HUES48 (cell line): ENCODE data around the gene DGUOK.

Experiments
- H3K27ac ChIP-seq: one replicate; pipeline ENCODE4 v1.7.0; 2013; ENCODE audit warnings: low read depth, low read length, inconsistent platforms
- H3K27me3 ChIP-seq: 2 replicates; pipeline ENCODE4 v1.6.1; 2013; ENCODE audit warnings: mild to moderate bottlenecking, low read length; ENCODE audit not compliant: control insufficient read depth, insufficient read depth
- H3K36me3 ChIP-seq: 2 replicates; pipeline ENCODE4 v1.6.1; 2013; ENCODE audit warnings: low read length; ENCODE audit not compliant: control insufficient read depth, insufficient read depth
- H3K4me1 ChIP-seq: 2 replicates; pipeline ENCODE4 v1.6.1; 2013; ENCODE audit warnings: mild to moderate bottlenecking, low read length; ENCODE audit not compliant: control insufficient read depth, insufficient read depth
- H3K4me3 ChIP-seq: 2 replicates; pipeline ENCODE4 v1.5.1; 2013; ENCODE audit warnings: mild to moderate bottlenecking, low read depth, low read length
- H3K9ac ChIP-seq: 2 replicates; pipeline ENCODE4 v1.6.1; 2013; ENCODE audit warnings: mild to moderate bottlenecking, low read depth, low read length, moderate library complexity
- H3K9me3 ChIP-seq: 2 replicates; pipeline ENCODE4 v1.6.1; 2013; ENCODE audit warnings: low read length; ENCODE audit not compliant: control insufficient read depth, insufficient read depth

The DGUOK gene

DNA sequence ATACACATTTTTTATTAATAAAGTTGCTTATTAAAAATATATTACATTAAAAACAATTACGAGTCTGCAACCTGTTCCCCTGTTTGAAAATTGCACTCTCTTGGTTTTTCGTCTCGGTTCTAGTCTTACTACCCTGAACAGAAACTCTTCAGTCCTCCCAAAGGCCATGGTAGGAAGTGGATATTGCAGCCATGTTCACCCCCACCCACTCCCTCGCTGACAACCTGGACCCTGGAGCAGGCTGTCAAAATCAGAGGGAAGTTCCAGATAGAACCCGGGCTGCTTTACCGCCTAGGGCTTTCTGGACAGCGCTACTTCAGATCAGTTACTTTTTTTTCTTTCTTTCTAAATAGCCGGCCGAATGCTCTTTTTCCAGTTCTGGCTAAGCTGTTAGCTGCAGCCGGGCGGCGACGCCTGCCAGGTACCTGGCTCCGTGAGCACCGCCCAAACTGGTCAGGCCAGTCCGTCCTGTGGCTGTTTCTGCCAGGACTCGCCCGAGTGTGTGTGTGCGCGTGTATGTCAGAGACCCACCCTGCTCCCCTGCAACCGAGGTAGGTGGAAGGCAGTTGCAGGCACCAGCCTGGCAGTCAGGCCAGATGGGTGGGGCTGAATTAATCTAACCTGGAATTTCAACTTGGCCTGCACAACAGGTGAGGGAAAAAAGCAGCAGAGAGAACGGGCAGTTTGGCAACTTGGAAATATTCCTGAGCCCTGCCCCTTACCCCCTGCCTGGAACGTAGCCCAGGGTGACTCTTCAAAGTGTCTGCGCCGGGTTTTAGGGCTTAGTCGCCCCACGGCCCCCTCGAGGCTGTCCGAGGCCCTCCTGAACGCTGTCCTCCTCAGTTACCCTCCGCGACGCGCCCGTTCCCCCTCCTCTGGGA is 56.9 kb downstream of the DGUOK start:
- Histone ChIP-seq H3K9me3 (no peaks in the 10 kb centered on the region), H3K4me1 (peaks cover 55% of the 10 kb centered on the region), H3K27me3 (peaks cover 58% of the 10 kb centered on the region), H3K36me3 (peaks cover 13% of the 10 kb centered on the region), H3K9ac (peak overlapping the region; percentile 69), H3K4me3 (peak overlapping the region; percentile 64), H3K27ac (peak overlapping the region; percentile 56)

DNA sequence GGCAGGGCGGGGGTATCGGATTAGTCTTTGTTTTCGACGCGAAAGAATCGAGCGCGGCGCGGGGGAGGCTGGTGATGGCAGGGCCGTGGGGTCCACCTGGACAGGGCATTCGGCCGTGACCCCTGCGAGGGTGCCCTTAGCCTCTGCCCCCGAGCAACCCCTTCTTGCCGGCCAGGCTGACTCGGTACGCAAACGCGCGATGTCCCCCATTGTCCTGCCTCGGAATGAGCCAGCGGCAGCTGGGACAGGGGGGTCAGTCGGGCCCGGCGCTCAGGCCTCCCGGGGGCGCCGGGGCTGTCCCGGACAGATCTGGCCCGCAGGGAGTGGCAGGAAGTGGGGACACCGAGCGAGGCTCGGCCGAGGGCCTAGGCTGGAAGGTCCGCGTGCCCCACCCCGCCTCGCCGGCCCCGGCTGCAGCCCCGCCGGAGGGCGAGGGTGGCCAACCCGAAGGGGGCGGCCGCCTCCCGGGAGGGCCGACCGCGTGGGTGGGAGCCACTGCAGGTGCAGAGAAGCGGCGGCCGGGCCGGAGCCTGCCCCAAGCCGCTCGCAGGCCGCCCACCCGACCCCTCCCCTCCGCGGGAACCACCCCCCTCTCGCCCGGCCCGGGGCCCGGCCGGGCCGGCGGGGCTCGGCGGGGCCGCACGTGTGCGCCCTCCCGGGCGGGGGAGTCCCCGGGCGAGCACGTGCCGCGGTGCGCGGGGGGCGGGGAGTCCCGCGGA is 57.7 kb downstream of the DGUOK start, which contains the start of gene TET3:
Gene TET3, plus strand, starts transcription at position 708 of the 719 bp plus-strand sequence. CDS start 1,494 bp downstream, outside the sequence.
- no peaks in the 10 kb centered on the region for H3K9me3 ChIP-seq
- H3K36me3 ChIP-seq: peaks cover 13% of the 10 kb centered on the region
- peaks cover 51% of the 10 kb centered on the region for H3K27me3 ChIP-seq
- H3K4me3 ChIP-seq: peak within 1 kb of the TSS; percentile 64
- peak within 1 kb of the TSS; percentile 69 for H3K9ac ChIP-seq
- H3K27ac ChIP-seq: peak within 1 kb of the TSS; percentile 61
- H3K4me1 ChIP-seq: peaks cover 57% of the 10 kb centered on the region

DNA sequence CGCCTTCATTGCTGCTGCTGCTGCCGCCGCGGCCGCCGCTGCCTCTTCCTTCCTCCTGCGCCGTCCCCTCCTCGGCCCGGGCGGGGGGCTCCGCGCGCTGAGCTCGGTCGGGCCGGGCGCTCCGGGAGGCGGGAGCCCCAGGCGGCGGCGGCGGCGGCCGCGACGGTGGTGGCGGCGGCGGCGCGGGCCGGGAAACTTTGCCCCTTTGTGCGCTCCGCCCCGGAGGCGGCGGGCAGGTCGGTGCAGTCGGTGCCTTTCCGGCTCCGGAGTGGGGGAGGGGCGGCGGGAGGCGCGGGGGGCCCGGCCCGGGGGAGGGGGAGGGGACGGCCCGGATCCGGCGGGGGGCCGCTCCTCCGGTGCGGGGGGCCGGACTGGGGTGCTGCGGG is 58.2 kb downstream of the DGUOK start:
- Histone ChIP-seq H3K36me3 (peaks cover 13% of the 10 kb centered on the region), H3K9me3 (no peaks in the 10 kb centered on the region), H3K27me3 (peaks cover 45% of the 10 kb centered on the region), H3K4me3 (peak overlapping the region; percentile 64; the same call in 1 of the 2 replicates), H3K27ac (peak overlapping the region; percentile 56), H3K4me1 (peaks cover 54% of the 10 kb centered on the region), H3K9ac (peak overlapping the region; percentile 39; the same call in 1 of the 2 replicates)

DNA sequence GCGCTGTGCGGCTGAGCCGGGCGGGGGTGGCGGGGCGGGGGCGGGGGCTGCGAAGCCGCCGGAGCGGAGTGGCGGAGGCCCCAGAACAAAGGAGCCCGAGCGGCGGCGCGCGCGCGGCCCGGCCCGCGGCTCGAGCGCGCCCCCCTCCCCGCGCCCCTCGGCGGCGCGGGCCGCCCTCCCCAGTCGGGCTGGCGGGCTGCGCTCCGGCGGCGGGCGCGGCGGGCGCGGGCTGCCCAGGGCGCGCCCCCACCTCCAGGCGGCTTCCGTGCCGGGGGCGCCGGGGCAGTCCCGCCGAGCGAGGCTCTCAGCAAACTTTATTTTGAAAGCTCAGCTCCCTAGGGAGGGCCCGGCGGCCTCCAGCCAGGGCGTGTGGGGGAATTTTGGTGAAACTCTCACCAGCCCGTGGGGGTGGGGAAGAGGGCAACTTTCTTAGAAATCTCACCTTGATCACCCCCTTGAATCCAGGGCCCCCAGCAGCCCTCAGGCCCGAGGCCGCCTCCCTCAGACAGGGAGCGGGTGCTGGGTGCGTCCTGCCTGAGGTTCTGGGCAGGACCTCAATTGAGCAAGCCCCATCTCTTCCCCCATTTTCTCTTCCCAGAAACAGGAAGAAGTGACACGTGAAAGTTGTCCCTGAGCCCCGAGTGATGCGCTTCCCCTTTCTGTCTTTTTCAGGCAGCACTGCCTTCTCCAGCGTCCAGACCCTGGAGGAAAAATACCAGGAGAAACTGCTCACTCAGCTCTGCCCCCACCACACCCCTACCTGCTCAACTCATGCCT is 58.8 kb downstream of the DGUOK start:
- peak overlapping the region; percentile 30 for H3K9ac ChIP-seq
- peaks cover 53% of the 10 kb centered on the region for H3K4me1 ChIP-seq
- peak overlapping the region; percentile 63 for H3K4me3 ChIP-seq
- peak overlapping the region; percentile 61 for H3K27ac ChIP-seq
- H3K36me3 ChIP-seq: peaks cover 16% of the 10 kb centered on the region
- no peaks in the 10 kb centered on the region for H3K9me3 ChIP-seq
- H3K27me3 ChIP-seq: peaks cover 39% of the 10 kb centered on the region

DNA sequence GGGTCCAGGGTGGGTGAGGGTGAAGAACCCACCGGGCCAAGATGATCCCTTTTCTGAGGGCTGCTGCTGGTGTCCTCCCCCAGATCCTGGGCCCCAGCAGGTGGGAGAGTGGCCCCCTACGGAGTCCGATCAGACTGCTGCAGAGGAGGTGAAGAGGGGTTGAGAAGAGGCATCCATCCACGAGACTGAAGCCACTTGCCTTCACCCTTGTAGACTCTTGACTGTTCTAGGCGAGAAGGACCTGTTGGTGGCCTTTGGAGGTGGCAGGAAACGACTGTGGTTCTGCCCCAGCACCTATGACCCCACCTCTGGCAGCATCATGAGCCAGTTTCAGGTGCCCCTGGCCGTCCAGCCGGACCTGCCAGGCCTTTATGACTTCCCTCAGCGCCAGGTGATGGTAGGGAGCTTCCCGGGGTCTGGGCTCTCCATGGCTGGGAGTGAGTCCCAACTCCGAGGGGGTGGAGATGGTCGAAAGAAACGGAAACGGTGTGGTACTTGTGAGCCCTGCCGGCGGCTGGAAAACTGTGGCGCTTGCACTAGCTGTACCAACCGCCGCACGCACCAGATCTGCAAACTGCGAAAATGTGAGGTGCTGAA is 59.5 kb downstream of the DGUOK start:
- Histone ChIP-seq H3K27ac (peak overlapping the region; percentile 61), H3K4me3 (peak overlapping the region; percentile 63), H3K9me3 (no peaks in the 10 kb centered on the region), H3K27me3 (peaks cover 33% of the 10 kb centered on the region), H3K9ac (no peak overlapping the region), H3K36me3 (peaks cover 16% of the 10 kb centered on the region), H3K4me1 (peaks cover 47% of the 10 kb centered on the region)

DNA sequence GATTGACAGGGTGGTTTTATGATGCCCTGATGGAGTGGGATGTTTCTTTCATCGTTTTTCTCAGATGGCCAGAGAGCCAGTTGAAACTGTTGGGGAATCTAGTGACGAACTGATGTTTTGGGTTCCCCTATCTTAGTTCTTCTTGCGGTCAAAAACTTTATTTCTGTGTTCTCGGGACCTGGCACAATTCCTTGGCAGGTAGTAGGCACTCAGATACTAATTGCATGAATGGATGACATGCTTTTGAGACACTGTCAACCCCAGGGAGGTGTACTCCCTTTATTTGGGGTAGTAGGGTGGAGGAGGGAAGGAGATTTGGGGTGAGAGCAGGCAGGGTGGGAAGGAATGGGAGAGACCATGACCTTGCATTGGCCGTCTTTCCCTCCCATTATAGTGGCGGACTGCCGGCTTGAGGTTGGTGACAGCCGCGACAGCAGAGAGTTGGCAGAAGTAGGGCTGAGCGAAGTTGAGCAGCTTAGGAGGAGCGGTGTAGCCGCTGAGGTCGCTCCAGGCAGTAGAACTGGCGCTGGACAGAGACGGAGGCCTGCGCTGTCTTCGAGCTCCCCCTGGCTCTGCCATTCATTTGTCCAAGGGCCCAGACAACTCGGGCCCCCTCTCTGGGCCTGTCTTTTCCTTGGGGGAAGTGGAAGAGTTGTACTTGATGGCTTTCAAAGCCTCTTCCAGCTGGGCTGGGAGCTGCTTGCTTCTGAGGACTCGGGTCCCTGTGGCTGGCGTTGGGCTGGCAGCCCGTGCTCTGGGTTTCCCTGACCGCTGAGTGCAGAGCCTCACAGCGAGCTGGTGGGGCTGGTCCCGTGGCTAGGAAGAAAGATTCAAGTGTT is 60.6 kb downstream of the DGUOK start:
- Histone ChIP-seq H3K9me3 (no peaks in the 10 kb centered on the region), H3K27ac (no peak overlapping the region), H3K4me1 (peaks cover 43% of the 10 kb centered on the region), H3K27me3 (peaks cover 24% of the 10 kb centered on the region), H3K4me3 (peak overlapping the region; percentile 20; the same call in 1 of the 2 replicates), H3K36me3 (peaks cover 16% of the 10 kb centered on the region), H3K9ac (no peak overlapping the region)

DNA sequence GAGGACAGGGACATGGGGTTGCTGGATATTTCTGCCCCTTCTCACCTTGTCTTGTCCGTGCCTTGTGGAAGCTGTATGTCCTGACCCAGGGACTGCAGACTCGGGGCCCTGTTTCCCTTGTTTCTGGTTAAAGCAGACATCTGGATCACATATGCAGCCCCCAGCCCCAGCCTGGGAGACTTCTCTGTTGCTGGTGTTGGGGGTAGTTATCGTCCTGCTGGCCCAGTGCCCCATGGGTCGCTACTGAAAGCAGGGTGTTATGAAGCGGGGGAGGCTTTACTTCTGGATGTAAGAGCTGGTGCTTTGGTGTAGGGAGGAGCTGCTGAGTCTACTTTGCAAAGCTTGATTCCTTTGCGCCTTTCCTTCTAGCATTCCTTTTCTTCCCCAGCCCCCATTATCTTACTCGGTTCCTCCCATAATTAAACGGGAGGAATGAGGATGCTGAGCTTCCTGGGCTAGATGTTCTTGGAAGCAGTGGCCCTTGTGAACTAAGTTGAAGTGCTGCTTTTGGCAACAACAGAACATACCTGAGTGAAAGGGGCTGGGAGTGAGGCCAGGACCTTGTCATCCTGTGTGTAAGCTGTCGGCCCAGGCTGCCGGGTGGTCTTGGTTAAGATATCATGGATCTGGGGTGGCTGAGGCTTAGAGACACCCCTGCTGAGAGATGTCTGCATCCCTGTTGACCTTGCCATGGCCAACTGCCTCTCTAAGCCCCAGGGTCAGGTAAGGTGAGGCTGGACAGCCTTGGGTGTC is 61.4 kb downstream of the DGUOK start:
- H3K27ac ChIP-seq: no peak overlapping the region
- H3K4me3 ChIP-seq: 0 out of 2 replicates have a peak overlapping the region, but pooled peaks have one; percentile 20
- peaks cover 16% of the 10 kb centered on the region for H3K27me3 ChIP-seq
- H3K4me1 ChIP-seq: peaks cover 40% of the 10 kb centered on the region
- no peaks in the 10 kb centered on the region for H3K9me3 ChIP-seq
- no peak overlapping the region for H3K9ac ChIP-seq
- peaks cover 16% of the 10 kb centered on the region for H3K36me3 ChIP-seq

DNA sequence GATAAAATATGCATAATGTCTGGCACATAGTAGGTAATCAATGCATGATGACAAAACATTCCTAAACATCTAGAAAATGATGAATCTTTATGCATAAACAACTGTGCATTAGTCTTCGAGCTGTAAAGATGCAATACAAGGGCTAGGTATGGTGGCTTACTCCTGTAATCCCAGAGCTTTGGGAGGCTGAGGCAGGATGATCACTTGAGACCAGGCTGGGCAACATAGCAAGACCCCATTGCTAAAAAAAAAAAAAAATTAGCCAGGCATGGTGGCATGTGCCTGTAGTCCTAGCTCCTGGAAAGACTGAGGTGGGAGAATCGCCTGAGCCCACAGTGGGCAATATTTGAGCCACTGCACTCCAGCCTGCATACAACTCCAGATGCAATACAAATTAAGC is 63.3 kb downstream of the DGUOK start:
- H3K27ac ChIP-seq: no peak overlapping the region
- 0 out of 2 replicates have a peak, but pooled peaks cover 5% of the 10 kb centered on the region for H3K27me3 ChIP-seq
- H3K9ac ChIP-seq: no peak overlapping the region
- no peaks in the 10 kb centered on the region for H3K9me3 ChIP-seq
- H3K36me3 ChIP-seq: peaks cover 16% of the 10 kb centered on the region
- H3K4me1 ChIP-seq: peaks cover 33% of the 10 kb centered on the region
- H3K4me3 ChIP-seq: no peak overlapping the region

DNA sequence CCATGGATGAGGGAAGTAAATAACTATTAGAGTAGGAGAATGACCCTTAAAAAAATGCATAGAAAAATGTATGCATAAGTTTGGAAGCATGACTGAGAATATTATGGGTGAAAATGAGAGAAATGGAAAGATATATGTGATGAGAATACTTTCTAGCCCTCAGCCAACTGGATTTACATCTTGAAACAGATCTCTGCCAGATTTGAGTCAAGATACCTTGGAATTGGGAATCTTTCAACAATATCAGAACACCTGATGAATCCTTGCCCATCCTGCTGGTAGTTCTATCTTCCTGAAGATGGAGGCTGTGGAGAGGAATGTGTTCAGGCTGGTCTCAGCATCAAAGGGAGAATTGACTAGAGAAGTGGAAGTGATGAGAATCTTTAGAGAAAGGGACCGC is 63.9 kb downstream of the DGUOK start:
- H3K36me3 ChIP-seq: peaks cover 16% of the 10 kb centered on the region
- H3K27ac ChIP-seq: no peak overlapping the region
- H3K27me3 ChIP-seq: 0 out of 2 replicates have a peak, but pooled peaks cover 5% of the 10 kb centered on the region
- H3K4me3 ChIP-seq: no peak overlapping the region
- H3K4me1 ChIP-seq: peaks cover 36% of the 10 kb centered on the region
- no peaks in the 10 kb centered on the region for H3K9me3 ChIP-seq
- H3K9ac ChIP-seq: no peak overlapping the region
